K562 (cell line): ENCODE results near the gene NAB1. TPM values are rescaled to one million over a fixed set of nuclear protein-coding genes. Genes with fewer than 3 reads are reported as not detected.
A peak's percentile ranks its signal among the peaks of the same experiment; 100 is the strongest.

Experiments used
- ATAC-seq: fragments of 200-7000 bp; cut with Tn5 transposase; 3 replicates; pipeline ENCODE4 v1.9.1; 2020; ENCODE audit warnings: moderate library complexity
- BruUV-seq: library from RNA; stranded (reverse); fragments of 400-500 nt; replicated peaks from 2 replicates; lab custom pipeline; 2021; lab: Mats Ljungman, UMichigan
- CTCF ChIA-PET: fragments of 300-600 bp; formaldehyde crosslinking; extraction: SDS; loops from one replicate; lab custom pipeline; 2021; ENCODE audit warnings: low intra/inter-chr PET ratio; lab: Yijun Ruan, JAX
- POLR2A ChIA-PET: fragments of 300-600, 350-650 bp; sonication (Branson Sonifier 250); formaldehyde crosslinking; extraction: SDS; loops from one replicate; lab custom pipeline; 2021; ENCODE audit warnings: antibody characterized with exemption, inconsistent platforms; lab: Yijun Ruan, JAX
- DNase-seq, 4 experiments: peaks; one replicate each; pipeline versions ENCODE4 v3.0.0 to v3.0.0-alpha.2; 2011 to 2018; ENCODE audit warnings: low spot score in 3 of 4, mixed read lengths in 3 of 4; ENCODE audit errors: extremely low read depth in 1 of 4
- FAIRE-seq: peaks from 2 replicates; lab custom pipeline; 2011; peaks lifted over from hg19 to GRCh38; lab: Jason Lieb, UNC
- H2AFZ ChIP-seq: 2 replicates; pipeline ENCODE4 v1.6.0; 2011; ENCODE audit warnings: low read depth, low read length, control low read depth, inconsistent platforms
- H3K27ac ChIP-seq: fragments of 200-600 bp; 3 replicates; pipeline ENCODE4 v1.8.0; 2011; ENCODE audit warnings: low read depth, mild to moderate bottlenecking, control low read depth, inconsistent platforms, low read length, moderate library complexity, mixed read lengths; ENCODE audit errors: extremely low read depth
- H3K27me3 ChIP-seq, 2 experiments: fragments of 300-600 bp in 1 of 2; 2 replicates in 1 of 2; 3 replicates in 1 of 2; pipeline versions ENCODE4 v1.6.0 to v1.8.0; 2011; ENCODE audit warnings: inconsistent platforms in 2 of 2, low read length in 2 of 2, mild to moderate bottlenecking in 1 of 2, mixed read lengths in 1 of 2, moderate library complexity in 1 of 2; ENCODE audit not compliant: control insufficient read depth in 2 of 2, insufficient read depth in 2 of 2
- H3K36me3 ChIP-seq: fragments of 300-600 bp; 3 replicates; pipeline ENCODE4 v1.8.0; 2011; ENCODE audit warnings: mild to moderate bottlenecking, low read length, inconsistent platforms; ENCODE audit not compliant: control insufficient read depth, insufficient read depth
- H3K4me1 ChIP-seq, 2 experiments: fragments of 200-600 bp in 1 of 2; replicated peaks in 1 of 2; 2 replicates in 1 of 2; 3 replicates in 1 of 2; pipeline versions ENCODE4 v1.5.1 to v1.8.0; 2011; ENCODE audit warnings: inconsistent platforms in 2 of 2, low read length in 2 of 2, mild to moderate bottlenecking in 1 of 2, mixed read lengths in 1 of 2, moderate library complexity in 1 of 2; ENCODE audit not compliant: control insufficient read depth in 2 of 2, insufficient read depth in 2 of 2
- H3K4me2 ChIP-seq: 2 replicates; pipeline ENCODE4 v1.6.1; 2011; ENCODE audit warnings: low read length, control low read depth, inconsistent platforms, mixed read lengths; ENCODE audit not compliant: insufficient read depth
- H3K4me3 ChIP-seq: fragments of 200-600 bp; sonication (generic), shearing (Covaris generic); 2 replicates; pipeline ENCODE4 v1.5.1; 2016; ENCODE audit warnings: control low read depth, inconsistent platforms
- H3K79me2 ChIP-seq: fragments of 200-600 bp; 3 replicates; pipeline ENCODE4 v1.8.0; 2011; ENCODE audit warnings: low read length, inconsistent platforms; ENCODE audit not compliant: control insufficient read depth, insufficient read depth
- H3K9ac ChIP-seq, 2 experiments: 2 replicates each; pipeline versions ENCODE4 v1.6.0 to v1.6.1; 2011; ENCODE audit warnings: low read depth in 2 of 2, low read length in 2 of 2, control low read depth in 1 of 2, inconsistent platforms in 1 of 2, mild to moderate bottlenecking in 1 of 2, mixed read lengths in 1 of 2; ENCODE audit not compliant: insufficient read depth in 1 of 2
- H3K9me1 ChIP-seq: one replicate; pipeline ENCODE4 v1.6.0; 2011; ENCODE audit warnings: inconsistent platforms, mild to moderate bottlenecking, low read length, moderate library complexity; ENCODE audit not compliant: control insufficient read depth, insufficient read depth
- H3K9me3 ChIP-seq: replicated peaks from 2 replicates; pipeline ENCODE4 v1.5.1; 2011; ENCODE audit warnings: low read depth, low read length, inconsistent platforms; ENCODE audit not compliant: control insufficient read depth, insufficient read depth
- H4K20me1 ChIP-seq: replicated peaks from 2 replicates; pipeline ENCODE4 v1.6.1; 2011; ENCODE audit warnings: low read length, inconsistent platforms, mixed read lengths; ENCODE audit not compliant: control insufficient read depth, insufficient read depth
- BACH1 ChIP-seq: fragments of 200-800 bp; sonication (Bioruptor generic); IDR thresholded peaks from 2 replicates; pipeline ENCODE4 v1.6.1; 2016; ENCODE audit warnings: missing genetic modification characterization, missing compliant biosample characterization
- EHMT2 ChIP-seq: fragments of 450-650 bp; IDR thresholded peaks from 2 replicates; pipeline ENCODE4 v1.6.1; 2018; ENCODE audit warnings: antibody characterized with exemption
- GTF2A2 ChIP-seq: IDR thresholded peaks from 2 replicates; pipeline ENCODE4 v1.6.1; 2016; ENCODE audit warnings: mild to moderate bottlenecking, missing genetic modification characterization, missing compliant biosample characterization
- HCFC1 ChIP-seq: IDR thresholded peaks from 2 replicates; pipeline ENCODE4 v1.6.1; 2012; ENCODE audit warnings: low read depth, low read length, improper control_type of control experiment
- HDAC3 ChIP-seq: fragments of 450-650 bp; IDR thresholded peaks from 2 replicates; pipeline ENCODE4 v1.6.1; 2018; ENCODE audit warnings: borderline replicate concordance, mild to moderate bottlenecking, moderate library complexity; ENCODE audit not compliant: partially characterized antibody
- MAFK ChIP-seq: IDR thresholded peaks from 2 replicates; pipeline ENCODE4 v1.6.1; 2011; ENCODE audit warnings: low read length, improper control_type of control experiment
- NR4A1 ChIP-seq, 2 experiments: fragments of 250-450 bp in 1 of 2; fragments of 450-650 bp in 1 of 2; sonication (Bioruptor Pico) in 1 of 2; IDR thresholded peaks; 2 replicates each; pipeline versions ENCODE4 v1.4.0 to v1.6.1; 2016 to 2020; ENCODE audit warnings: mild to moderate bottlenecking in 2 of 2, missing compliant biosample characterization in 1 of 2, missing genetic modification characterization in 1 of 2, moderate library complexity in 1 of 2
- PML ChIP-seq: IDR thresholded peaks from 2 replicates; pipeline ENCODE4 v1.6.1; 2012; ENCODE audit warnings: low read length, inconsistent platforms
- POLR2G ChIP-seq: fragments of 200-400 bp; formaldehyde crosslinking; IDR thresholded peaks from 2 replicates; pipeline ENCODE4 v1.6.1; 2017; ENCODE audit warnings: low read depth, mild to moderate bottlenecking, antibody characterized with exemption, low read length, moderate library complexity
- PRMT5 ChIP-seq: sonication (generic); formaldehyde crosslinking; IDR thresholded peaks from 2 replicates; pipeline ENCODE4 v1.5.0; 2020; ENCODE audit warnings: missing genetic modification reagents
- SIRT6 ChIP-seq: IDR thresholded peaks from one replicate; pipeline ENCODE4 v1.6.1; 2012; ENCODE audit warnings: low read depth, mild to moderate bottlenecking, control low read depth, inconsistent platforms, low read length, moderate library complexity
- SNIP1 ChIP-seq: fragments of 450-650 bp; IDR thresholded peaks from 2 replicates; pipeline ENCODE4 v1.7.1; 2017; ENCODE audit warnings: low read depth, mild to moderate bottlenecking
- YBX1 ChIP-seq: fragments of 450-650 bp; IDR thresholded peaks from 2 replicates; pipeline ENCODE4 v1.7.1; 2016; ENCODE audit warnings: mild to moderate bottlenecking
- ZNF134 ChIP-seq: fragments of 250-450 bp; sonication (Bioruptor Pico); conservative IDR thresholded peaks from 2 replicates; pipeline ENCODE4 v1.4.0; 2020
- ZNF282 ChIP-seq: sonication (generic); formaldehyde crosslinking; IDR thresholded peaks from 2 replicates; pipeline ENCODE4 v1.8.1; 2023; ENCODE audit warnings: missing genetic modification reagents
- ZNF644 ChIP-seq: fragments of 200-800 bp; sonication (Bioruptor generic); IDR thresholded peaks from 2 replicates; pipeline ENCODE4 v1.6.1; 2016; ENCODE audit warnings: low read depth, missing genetic modification characterization, missing compliant biosample characterization
- ZNF830 ChIP-seq: fragments of 250-450 bp; sonication (Bioruptor Pico); IDR thresholded peaks from 2 replicates; pipeline ENCODE4 v1.5.0; 2021; ENCODE audit warnings: mild to moderate bottlenecking
- WGBS: fragments of 100-300 bp; shearing (Covaris generic); methylation state at CpG from one replicate; pipeline ENCODE4 v1.1.6; 2016; ENCODE audit warnings: low coverage, mixed read lengths; ENCODE audit not compliant: insufficient coverage; ENCODE audit errors: missing lambda C conversion rate; 5-methylcytosine and 5-hydroxymethylcytosine counted together
- in situ Hi-C: fragments of 300-500 bp; cut with MboI; formaldehyde crosslinking; loops from 4 replicates; pipeline ENCODE4 v1.15.0; 2018; ENCODE audit warnings: inconsistent platforms, mixed read lengths
- intact Hi-C: fragments of 100-400 bp; cut with micrococcal nuclease; formaldehyde crosslinking; loops from 2 replicates; pipeline ENCODE4 v1.14.2; 2022
- polyA plus RNA-seq, 8 experiments: library from polyadenylated mRNA; depleted of rRNA in 4 of 8; stranded (reverse) in 5 of 8; unstranded in 3 of 8; fragments of >200 nt; fragmentation: Nextera tagmentation in 2 of 8; fragmentation: Illumina TruSeq in 1 of 8; extraction: Ambion mirVana in 2 of 8; extraction: Trizol in 1 of 8; gene quantifications; 2 replicates each; pipeline versions ENCODE4 v1.2.1 to v1.2.3, GENCODE V29; 2011 to 2014; ENCODE audit warnings: inconsistent platforms in 1 of 8, missing spikeins in 1 of 8
- total RNA-seq, 7 experiments: library from RNA; depleted of rRNA in 6 of 7; stranded (reverse); fragments of >200 nt in 6 of 7; fragmentation: Illumina TruSeq in 2 of 7; extraction: Trizol in 2 of 7; gene quantifications; 2 replicates each; pipeline versions ENCODE4 v1.2.1 to v1.2.3, GENCODE V29; 2011 to 2021; ENCODE audit warnings: low replicate concordance in 1 of 7
- TF ChIP-seq, protein P1 (sequence below): sonication (generic); IDR thresholded peaks from 2 replicates; pipeline ENCODE4 v1.6.1; 2016

The NAB1 gene
- total and polyA plus RNA-seq, 9 of the 15 experiments (the other 6 are each of a cell fraction or from before 2014, with no cell fraction given) = 3.1 to 23.0 (median 16.3) TPM

DNA sequence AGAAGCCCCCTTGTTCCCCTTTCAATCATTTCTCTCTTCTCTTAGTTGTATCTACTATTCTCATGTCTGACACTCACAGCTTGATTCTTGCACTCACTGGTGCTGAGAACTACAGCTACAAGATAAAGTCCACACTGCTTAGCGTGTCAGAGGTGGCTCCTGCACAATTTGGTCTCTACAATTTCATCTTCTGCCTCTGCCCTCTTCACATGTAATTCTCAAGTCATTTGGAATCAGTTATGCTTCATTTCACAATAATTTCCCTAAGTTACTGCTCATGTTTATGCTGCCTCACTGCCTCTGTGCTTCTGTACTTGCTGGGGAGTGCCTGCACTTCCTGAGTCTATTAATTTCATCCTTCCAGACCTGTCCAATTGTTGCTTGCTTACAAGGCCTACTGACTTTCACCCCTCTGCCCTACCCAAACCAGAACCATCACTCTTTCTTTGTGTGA is 11.6 kb upstream of the NAB1 start:
- peak; percentile 42 for FAIRE-seq
- WGBS = 18% methylated on average over 1 of the region's 1 CpG
- in situ Hi-C loops (no loop called here), intact Hi-C loops (no loop called here)
- no peaks in the 10 kb centered on the region for H3K36me3 ChIP-seq
- no peaks in the 10 kb centered on the region for H3K27me3 ChIP-seq
- no TSS peak for BruUV-seq
- TF ChIP-seq SIRT6 (no peak), SNIP1 (no peak), ZNF830 (CRISPR knock-in tag) (no peak), PML (no peak), ZNF644 (tag) (no peak), ZNF134 (no peak), HDAC3 (no peak), YBX1 (no peak), ZNF282 (CRISPR knock-in tag) (no peak), MAFK (no peak), NR4A1 (CRISPR knock-in tag; IDR thresholded peaks at IDR 0.05) (no peak), NR4A1 (tag; IDR thresholded peaks at IDR 0.05) (no peak), EHMT2 (no peak), GTF2A2 (tag) (no peak), HCFC1 (no peak), BACH1 (tag) (no peak), PRMT5 (CRISPR knock-in tag) (no peak), POLR2G (no peak)
- TF ChIP-seq, protein P1, sequence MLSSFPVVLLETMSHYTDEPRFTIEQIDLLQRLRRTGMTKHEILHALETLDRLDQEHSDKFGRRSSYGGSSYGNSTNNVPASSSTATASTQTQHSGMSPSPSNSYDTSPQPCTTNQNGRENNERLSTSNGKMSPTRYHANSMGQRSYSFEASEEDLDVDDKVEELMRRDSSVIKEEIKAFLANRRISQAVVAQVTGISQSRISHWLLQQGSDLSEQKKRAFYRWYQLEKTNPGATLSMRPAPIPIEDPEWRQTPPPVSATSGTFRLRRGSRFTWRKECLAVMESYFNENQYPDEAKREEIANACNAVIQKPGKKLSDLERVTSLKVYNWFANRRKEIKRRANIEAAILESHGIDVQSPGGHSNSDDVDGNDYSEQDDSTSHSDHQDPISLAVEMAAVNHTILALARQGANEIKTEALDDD = no peak
- peak overlapping the region; percentile 25 for H2AFZ ChIP-seq
- no peak overlapping the region for H3K4me2 ChIP-seq
- CTCF ChIA-PET = no interaction called here
- peak; percentile 31; the same call in 1 of the 3 replicates for ATAC-seq
- H3K9me1 ChIP-seq = no peaks in the 10 kb centered on the region
- DNase-seq = no peak
- no peak overlapping the region for H3K4me3 ChIP-seq
- H3K79me2 ChIP-seq = no peaks in the 10 kb centered on the region
- no peak overlapping the region for H3K27ac ChIP-seq
- no peaks in the 10 kb centered on the region for H3K9me3 ChIP-seq
- POLR2A ChIA-PET = no interaction called here
- no peak overlapping the region for H3K9ac ChIP-seq
- H4K20me1 ChIP-seq = no peaks in the 10 kb centered on the region
- H3K4me1 ChIP-seq = peaks cover 0 to 2% of the 10 kb centered on the region in 2 experiments; a peak in 2 of 5 replicates
